ENCODE measurements around the gene ZBTB34. TPM values are rescaled to one million over a fixed set of nuclear protein-coding genes. Genes with fewer than 3 reads are reported as not detected.

Gene ZBTB34
- polyA plus RNA-seq, 1 donor from 2014 or later: 19.5 TPM

- H3K9me3 ChIP-seq (ENCODE audit: low read length): no peaks in the 10 kb centered on the region
- no peak overlapping the region for H3K9ac ChIP-seq (ENCODE audit: low read length)
- no peak overlapping the region for H2AFZ ChIP-seq (ENCODE audit: low read depth, low read length)
- no peaks in the 10 kb centered on the region for H3F3A ChIP-seq (ENCODE audit: insufficient read depth, low read length, poor library complexity, severe bottlenecking)
- H3K36me3 ChIP-seq (ENCODE audit: insufficient read depth, low read length): no peaks in the 10 kb centered on the region
- TF ChIP-seq REST (IDR thresholded peaks at IDR 0.05; ENCODE audit: borderline replicate concordance) (no peak), SMC3 (conservative IDR thresholded peaks at IDR 0.05; ENCODE audit: poor library complexity) (no peak), RAD21 (conservative IDR thresholded peaks at IDR 0.05) (no peak)
- no peak overlapping the region for H3K4me2 ChIP-seq (ENCODE audit: low read length)
- no peaks in the 10 kb centered on the region for H3K9me2 ChIP-seq (ENCODE audit: insufficient read depth, low read length)
- no peak overlapping the region for H3K4me3 ChIP-seq (ENCODE audit: low read length)
- H3K27me3 ChIP-seq (ENCODE audit: insufficient read depth, low read depth, low read length): no peaks in the 10 kb centered on the region
- no peak overlapping the region for H3K27ac ChIP-seq (ENCODE audit: low read length)
- H3K79me2 ChIP-seq (replicated peaks; ENCODE audit: insufficient read depth, low read length): no peaks in the 10 kb centered on the region
- H4K20me1 ChIP-seq (ENCODE audit: insufficient read depth): no peaks in the 10 kb centered on the region
Observed at GRCh38 chr9:126849591-126850225, 10.7 kb upstream of the ZBTB34 start.

- Histone ChIP-seq H3K27me3 (ENCODE audit: insufficient read depth, low read depth, low read length) (no peaks in the 10 kb centered on the region), H4K20me1 (ENCODE audit: insufficient read depth) (no peaks in the 10 kb centered on the region), H3K79me2 (replicated peaks; ENCODE audit: insufficient read depth, low read length) (no peaks in the 10 kb centered on the region), H3K4me3 (ENCODE audit: low read length) (no peak overlapping the region), H3K9me2 (ENCODE audit: insufficient read depth, low read length) (no peaks in the 10 kb centered on the region), H3K9me3 (ENCODE audit: low read length) (no peaks in the 10 kb centered on the region), H3K9ac (ENCODE audit: low read length) (no peak overlapping the region), H3F3A (ENCODE audit: insufficient read depth, low read length, poor library complexity, severe bottlenecking) (no peaks in the 10 kb centered on the region), H2AFZ (ENCODE audit: low read depth, low read length) (no peak overlapping the region), H3K4me2 (ENCODE audit: low read length) (no peak overlapping the region), H3K36me3 (ENCODE audit: insufficient read depth, low read length) (no peaks in the 10 kb centered on the region), H3K27ac (ENCODE audit: low read length) (no peak overlapping the region)
- TF ChIP-seq TAF1 (IDR thresholded peaks at IDR 0.05; ENCODE audit: low read depth) (no peak), SMC3 (conservative IDR thresholded peaks at IDR 0.05; ENCODE audit: poor library complexity) (no peak), REST (IDR thresholded peaks at IDR 0.05; ENCODE audit: borderline replicate concordance) (no peak), EP300 (conservative IDR thresholded peaks at IDR 0.05; ENCODE audit: poor library complexity, severe bottlenecking) (no peak), CTCF (IDR thresholded peaks at IDR 0.05; ENCODE audit: poor library complexity, severe bottlenecking) (no peak), EZH2 (IDR thresholded peaks at IDR 0.05; ENCODE audit: borderline replicate concordance, insufficient read depth, low read length, poor library complexity, severe bottlenecking) (no peak), MXI1 (conservative IDR thresholded peaks at IDR 0.05; ENCODE audit: poor library complexity, severe bottlenecking) (no peak), RAD21 (conservative IDR thresholded peaks at IDR 0.05) (no peak), POLR2AphosphoS5 (IDR thresholded peaks at IDR 0.05) (no peak)
Observed at GRCh38 chr9:126851286-126851880, 9.1 kb upstream of the ZBTB34 start.
